Epithelial cell of esophagus (primary cell): ENCODE results near the gene ATP6V0E2.

Experiments used
- DNase-seq: peaks from one replicate; pipeline ENCODE4 v3.0.0; 2010; ENCODE audit warnings: low read depth
- H3K4me3 ChIP-seq: 2 replicates; pipeline ENCODE4 v1.5.1; 2011; ENCODE audit warnings: mild to moderate bottlenecking, low read length, control low read depth
- CTCF ChIP-seq: IDR thresholded peaks from 2 replicates; pipeline ENCODE4 v1.5.1; 2011; ENCODE audit warnings: low read depth, mild to moderate bottlenecking, low read length, control low read depth, inconsistent platforms; ENCODE audit not compliant: insufficient read depth; ENCODE audit errors: missing control alignments

ATP6V0E2 gene

GRCh38 chr7:149879271-149879743 lies 5.5 kb downstream of the ATP6V0E2 start:
- H3K4me3 ChIP-seq: no peak overlapping the region
- no peak for DNase-seq
- no peak for TF ChIP-seq CTCF

- TF ChIP-seq CTCF: no peak
- DNase-seq: no peak
- no peak overlapping the region for H3K4me3 ChIP-seq
Observed at GRCh38 chr7:149879766-149880637, 6.2 kb downstream of the ATP6V0E2 start.

- TF ChIP-seq CTCF: no peak
- no peak overlapping the region for H3K4me3 ChIP-seq
- DNase-seq: no peak
Observed at GRCh38 chr7:149880638-149881311, 7.0 kb downstream of the ATP6V0E2 start.

- no peak for TF ChIP-seq CTCF
- DNase-seq: no peak
- no peak overlapping the region for H3K4me3 ChIP-seq
Observed at GRCh38 chr7:149881328-149882247, 7.8 kb downstream of the ATP6V0E2 start.

GRCh38 chr7:149882248-149883047 lies 8.7 kb downstream of the ATP6V0E2 start:
- no peak for DNase-seq
- TF ChIP-seq CTCF: no peak
- H3K4me3 ChIP-seq: no peak overlapping the region

GRCh38 chr7:149883048-149883438 lies 9.3 kb downstream of the ATP6V0E2 start:
- no peak overlapping the region for H3K4me3 ChIP-seq
- no peak for DNase-seq
- no peak for TF ChIP-seq CTCF
